AG04449 (cell line): ENCODE results near the gene UBA7.

Experiments used
- CTCF ChIA-PET: fragments of 350-600 bp; formaldehyde crosslinking; extraction: SDS; loops from one replicate; lab custom pipeline; 2021; ENCODE audit warnings: antibody characterized with exemption; lab: Yijun Ruan, JAX
- POLR2A ChIA-PET: fragments of 400-600, 350-600 bp; formaldehyde crosslinking; extraction: SDS; loops from one replicate; lab custom pipeline; 2020; ENCODE audit warnings: antibody characterized with exemption, inconsistent platforms; lab: Yijun Ruan, JAX
- DNase-seq: peaks from one replicate; pipeline ENCODE4 v3.0.0-alpha.2; 2010; ENCODE audit warnings: low read depth, low spot score
- H3K4me3 ChIP-seq: 2 replicates; pipeline ENCODE4 v1.5.1; 2011; ENCODE audit warnings: low read depth, mild to moderate bottlenecking, control low read depth, low read length
- CTCF ChIP-seq: IDR thresholded peaks from one replicate; pipeline ENCODE4 v1.5.1; 2011; ENCODE audit warnings: mild to moderate bottlenecking, moderate library complexity, low read length, control low read depth, inconsistent platforms; ENCODE audit not compliant: insufficient read depth; ENCODE audit errors: missing control alignments

UBA7 gene

DNA sequence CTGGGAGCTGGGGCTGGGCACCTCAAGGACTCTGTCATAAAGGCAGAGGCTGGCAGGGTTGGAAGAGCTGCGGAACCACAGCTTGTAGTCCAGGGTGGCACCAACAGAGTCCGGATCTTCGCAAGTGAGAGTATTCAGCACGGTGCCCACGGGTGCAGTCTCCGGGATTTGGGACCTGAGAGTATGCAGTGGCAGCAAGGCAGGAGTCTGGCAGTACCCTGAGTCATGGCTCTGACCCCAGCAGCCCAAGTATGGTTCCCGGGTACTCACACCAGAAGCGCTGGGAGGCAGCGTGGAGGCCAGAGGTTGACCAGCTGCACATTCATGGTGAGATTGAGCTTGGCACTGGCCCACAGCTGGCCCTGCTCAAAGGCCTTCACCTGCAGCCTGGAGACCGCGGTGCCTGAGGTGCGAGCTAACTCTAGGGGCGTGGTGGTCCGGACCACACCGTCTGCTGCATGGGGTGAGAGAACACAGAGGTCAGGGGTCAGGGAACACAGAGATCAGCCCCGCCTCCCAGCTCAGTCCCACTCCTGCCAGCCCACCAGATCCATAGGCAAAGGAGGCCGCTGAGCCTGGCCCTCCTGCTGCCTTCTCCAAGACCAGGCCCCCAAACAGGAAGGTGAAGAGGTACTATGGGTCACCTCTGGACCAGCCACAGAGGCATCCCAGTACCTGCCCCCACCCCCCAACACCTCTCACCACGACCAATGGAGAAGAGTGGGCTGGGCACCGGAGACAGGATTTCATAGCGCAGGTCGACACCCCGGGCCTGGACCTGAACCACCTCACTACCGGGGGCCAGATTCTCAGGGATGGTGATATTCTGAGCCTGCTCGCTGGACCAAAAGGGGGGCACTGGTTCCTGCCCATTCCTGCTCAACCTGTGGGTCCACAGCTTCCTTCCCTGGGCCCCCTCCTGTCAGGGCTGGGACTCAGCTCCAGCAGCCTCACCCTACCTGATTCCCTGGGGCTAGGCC lies 18.5 kb downstream of the UBA7 start:
- CTCF ChIA-PET: interaction anchor here (1.7 to 6.0 kb wide), 2 partner anchors 6 to 44 kb away, joined by 8 to 39 read pairs; partner anchors contain the start of genes CDHR4 and INKA1
- POLR2A ChIA-PET: no interaction called here
- DNase-seq: no peak
- H3K4me3 ChIP-seq: no peak overlapping the region
- no peak for TF ChIP-seq CTCF

- no peak overlapping the region for H3K4me3 ChIP-seq
- CTCF ChIA-PET: interaction anchor here (1.7 to 6.0 kb wide), 2 partner anchors 7 to 45 kb away, joined by 8 to 39 read pairs; partner anchors contain the start of genes CDHR4 and INKA1
- DNase-seq: no peak
- POLR2A ChIA-PET: no interaction called here
- no peak for TF ChIP-seq CTCF
Observed at GRCh38 chr3:49794431-49794830, 19.3 kb downstream of the UBA7 start.

DNA sequence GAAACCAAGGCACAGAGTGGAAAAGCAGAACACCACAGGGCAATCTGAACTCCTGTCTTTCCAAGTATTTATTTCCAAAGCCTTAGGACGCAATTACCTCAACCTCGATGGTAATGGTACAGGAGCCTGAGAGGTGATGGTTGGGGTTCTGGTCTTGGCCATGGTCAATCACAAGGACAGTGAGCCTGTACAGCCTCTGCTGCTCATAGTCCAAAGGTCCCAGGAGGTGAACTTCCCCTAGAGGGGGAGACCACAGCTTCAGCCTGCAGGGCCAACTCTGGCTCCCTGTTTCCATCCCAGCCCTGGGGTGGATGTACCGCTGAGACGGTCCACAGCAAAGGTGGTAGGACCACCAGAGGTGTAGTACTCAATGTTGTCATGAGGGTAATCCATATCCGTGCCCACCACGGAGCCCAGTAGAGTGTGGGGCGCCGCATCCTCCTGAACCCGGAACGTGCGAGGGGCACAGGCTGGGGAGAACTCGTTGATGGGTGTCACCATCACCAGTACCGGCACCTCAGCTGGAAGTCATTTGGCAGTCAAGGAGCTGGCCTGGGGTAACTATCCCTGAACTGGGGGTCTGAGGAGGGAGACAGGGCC lies 20.2 kb downstream of the UBA7 start:
- DNase-seq: no peak
- no peak for TF ChIP-seq CTCF
- ChIA-PET POLR2A (no interaction called here), CTCF (interaction anchor here (6.0 kb wide), 1 partner anchor 8 kb away, joined by 39 read pairs; the partner anchor contains the start of genes CDHR4 and INKA1)
- no peak overlapping the region for H3K4me3 ChIP-seq

- no peak for TF ChIP-seq CTCF
- POLR2A ChIA-PET: no interaction called here
- CTCF ChIA-PET: interaction anchor here (6.0 kb wide), 1 partner anchor 9 kb away, joined by 39 read pairs; the partner anchor contains the start of genes CDHR4 and INKA1
Observed at GRCh38 chr3:49792371-49793150, 21.2 kb downstream of the UBA7 start.

DNA sequence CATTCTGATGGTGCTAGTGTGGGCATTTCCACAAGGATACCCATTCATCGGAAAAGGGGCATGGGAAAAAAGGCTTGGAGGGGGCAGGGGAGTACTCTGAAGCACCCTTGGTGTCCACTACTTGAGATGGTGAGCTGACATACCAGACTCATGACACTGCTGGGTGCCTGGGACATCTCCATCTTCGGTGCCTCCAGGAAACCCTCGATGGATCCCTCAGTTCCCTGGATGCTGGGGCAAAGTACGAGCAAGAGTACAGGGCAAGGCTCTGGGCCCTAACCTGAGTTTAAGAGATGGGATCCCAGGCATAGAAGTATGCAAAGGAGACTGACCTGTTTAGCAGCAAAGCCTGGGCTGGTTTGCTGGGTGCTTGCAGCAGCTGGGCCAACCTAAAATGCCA lies 22.2 kb downstream of the UBA7 start:
- TF ChIP-seq CTCF: no peak
- H3K4me3 ChIP-seq: no peak overlapping the region
- no peak for DNase-seq
- ChIA-PET POLR2A (no interaction called here), CTCF (interaction anchor here (6.0 kb wide), 1 partner anchor 10 kb away, joined by 39 read pairs; the partner anchor contains the start of genes CDHR4 and INKA1)

More at GRCh38 chr3:49792371-49793150, 21.2 kb downstream of the UBA7 start:
- H3K4me3 ChIP-seq: no peak overlapping the region
- no peak for DNase-seq
